SKM-1 (cell line): ENCODE results near the gene EXT2.

ENCODE experiments used
- DNase-seq: peaks from one replicate; lab custom pipeline; 2025; ENCODE audit not compliant: unreplicated experiment; lab: John Stamatoyannopoulos, UW

Gene EXT2

GRCh38 chr11:44235765-44236201, 140.3 kb downstream of the EXT2 start:
- no peak for DNase-seq

GRCh38 chr11:44236296-44236695, 140.8 kb downstream of the EXT2 start:
- no peak for DNase-seq

GRCh38 chr11:44237156-44237555, 141.7 kb downstream of the EXT2 start:
- DNase-seq, result no peak

GRCh38 chr11:44241851-44242250, 146.4 kb downstream of the EXT2 start:
- DNase-seq, result no peak

GRCh38 chr11:44243086-44243485, 147.6 kb downstream of the EXT2 start:
- no peak for DNase-seq

- DNase-seq, result no peak
Measured at GRCh38 chr11:44243595-44244343, 148.3 kb downstream of the EXT2 start.

GRCh38 chr11:44244639-44245310, 149.3 kb downstream of the EXT2 start:
- no peak for DNase-seq

- no peak for DNase-seq
Measured at GRCh38 chr11:44246726-44247125, 151.2 kb downstream of the EXT2 start.

GRCh38 chr11:44247508-44247907, 152.0 kb downstream of the EXT2 start:
- no peak for DNase-seq

GRCh38 chr11:44248109-44248508, 152.6 kb downstream of the EXT2 start:
- no peak for DNase-seq

- no peak for DNase-seq
Measured at GRCh38 chr11:44250421-44250820, 154.9 kb downstream of the EXT2 start.

GRCh38 chr11:44252999-44253602, 157.6 kb downstream of the EXT2 start:
- no peak for DNase-seq

- no peak for DNase-seq
Measured at GRCh38 chr11:44255406-44256071, 160.1 kb downstream of the EXT2 start.

- no peak for DNase-seq
Measured at GRCh38 chr11:44256673-44257291, 161.3 kb downstream of the EXT2 start.

- DNase-seq, result no peak
Measured at GRCh38 chr11:44257338-44258189, 162.1 kb downstream of the EXT2 start.

GRCh38 chr11:44258190-44258489, 162.7 kb downstream of the EXT2 start:
- DNase-seq, result no peak

- no peak for DNase-seq
Measured at GRCh38 chr11:44258839-44259420, 163.5 kb downstream of the EXT2 start.

GRCh38 chr11:44260081-44260480, 164.6 kb downstream of the EXT2 start:
- no peak for DNase-seq

GRCh38 chr11:44261800-44262591, 166.5 kb downstream of the EXT2 start:
- DNase-seq, result no peak
